GM19397 (cell line): ENCODE results near the gene KDM5B.

Experiments
- ATAC-seq: cut with Tn5 transposase; IDR thresholded peaks from one replicate; pipeline ENCODE4 v1.9.1; 2021; ENCODE audit warnings: mild to moderate bottlenecking, moderate library complexity; ENCODE audit not compliant: unreplicated experiment

The KDM5B gene

DNA sequence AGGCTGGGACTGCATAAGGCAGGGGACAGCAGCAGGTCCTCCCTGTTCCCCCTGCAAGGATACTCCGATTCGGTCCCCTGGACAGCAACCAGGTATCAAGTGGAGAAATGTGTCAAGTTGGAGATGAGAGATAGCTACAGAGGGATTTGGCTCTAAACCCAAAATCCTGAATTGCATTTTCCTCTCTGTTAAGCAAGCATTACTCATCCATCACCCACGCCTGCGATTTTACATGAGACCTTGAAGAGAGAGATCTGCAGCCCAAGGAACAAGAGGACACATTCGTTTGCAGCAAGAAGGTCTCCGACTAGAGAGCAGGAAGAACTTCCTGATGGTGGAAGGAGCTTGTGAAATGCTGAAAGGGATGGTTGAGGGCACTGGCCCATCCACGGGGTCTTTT is 119.8 kb downstream of the KDM5B start:
- ATAC-seq, result no peak

DNA sequence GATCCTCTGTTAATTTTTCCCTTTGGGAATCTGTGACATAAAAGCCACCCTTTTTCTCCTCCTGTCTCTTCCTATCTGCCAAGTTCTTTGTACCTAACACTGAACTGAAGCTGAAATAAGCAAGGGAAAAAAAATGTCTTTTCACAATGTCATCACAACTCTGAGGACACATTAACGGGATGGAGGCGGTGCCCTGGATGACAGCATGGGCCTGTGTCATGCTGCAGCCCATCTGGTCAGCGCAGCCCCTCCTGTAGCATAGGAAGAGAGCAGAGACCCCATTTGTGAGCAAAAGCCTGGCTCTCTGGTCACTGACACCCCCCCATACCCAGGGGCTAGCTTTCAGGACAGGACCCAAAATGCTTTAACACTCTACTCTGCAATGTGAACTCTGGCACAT is 120.4 kb downstream of the KDM5B start:
- no peak for ATAC-seq

DNA sequence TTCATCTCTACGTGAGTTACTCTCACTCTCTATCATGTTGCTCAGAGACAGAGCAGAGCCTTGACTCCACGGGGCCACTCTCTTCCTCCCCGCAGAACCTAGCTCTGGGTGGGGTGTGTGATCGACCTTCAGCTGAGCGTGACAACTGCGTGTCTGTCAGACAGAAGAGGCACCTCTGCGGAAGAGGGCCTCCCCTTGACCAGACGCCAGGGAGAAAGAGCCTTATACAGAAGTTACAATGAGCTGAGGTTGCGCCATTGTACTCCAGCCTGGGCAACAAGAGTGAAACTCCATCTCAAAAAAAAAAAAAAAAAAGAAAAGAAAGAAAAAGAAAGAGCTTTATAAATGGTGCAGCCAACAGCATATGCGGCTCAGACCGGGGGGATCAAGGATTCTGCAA is 120.9 kb downstream of the KDM5B start:
- no peak for ATAC-seq

DNA sequence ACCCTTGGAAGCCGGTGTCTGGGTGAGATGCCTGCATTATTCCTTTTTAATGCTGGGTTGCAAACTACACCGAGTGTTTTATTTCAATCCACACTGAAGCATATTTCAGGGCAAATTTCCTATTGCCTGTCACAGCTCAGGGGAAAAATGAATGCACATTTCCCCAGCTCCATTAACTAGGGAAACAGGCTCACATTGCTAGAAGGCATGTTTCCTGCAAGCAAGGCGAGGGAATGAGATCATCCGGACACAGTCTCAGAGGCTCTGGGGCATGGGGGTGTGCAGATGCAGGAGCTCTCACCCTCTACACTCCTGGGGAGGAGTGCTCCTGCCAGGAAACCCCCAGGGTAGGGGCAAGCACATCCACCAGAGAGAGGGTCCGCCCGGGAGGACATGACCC is 122.6 kb downstream of the KDM5B start:
- ATAC-seq, result no peak

DNA sequence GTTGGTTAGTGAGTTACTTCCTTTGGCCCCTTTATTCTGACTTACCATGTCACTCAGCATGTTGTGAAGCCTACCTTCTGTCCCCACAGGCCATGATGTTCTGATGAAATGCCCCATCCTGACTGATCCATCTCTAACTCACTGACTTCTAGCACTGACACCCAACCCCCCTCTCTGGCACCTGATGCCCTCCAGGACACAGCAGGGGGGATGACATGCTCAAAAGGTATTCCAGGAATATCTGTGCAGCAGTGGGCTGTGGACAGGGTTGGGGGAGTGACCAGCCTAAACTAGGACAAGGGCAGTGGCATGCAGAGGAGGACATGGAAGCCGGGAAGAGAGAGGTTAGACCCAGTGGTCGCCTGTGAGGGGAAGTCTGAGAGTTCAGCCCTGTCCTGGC is 123.5 kb downstream of the KDM5B start:
- ATAC-seq, result no peak

DNA sequence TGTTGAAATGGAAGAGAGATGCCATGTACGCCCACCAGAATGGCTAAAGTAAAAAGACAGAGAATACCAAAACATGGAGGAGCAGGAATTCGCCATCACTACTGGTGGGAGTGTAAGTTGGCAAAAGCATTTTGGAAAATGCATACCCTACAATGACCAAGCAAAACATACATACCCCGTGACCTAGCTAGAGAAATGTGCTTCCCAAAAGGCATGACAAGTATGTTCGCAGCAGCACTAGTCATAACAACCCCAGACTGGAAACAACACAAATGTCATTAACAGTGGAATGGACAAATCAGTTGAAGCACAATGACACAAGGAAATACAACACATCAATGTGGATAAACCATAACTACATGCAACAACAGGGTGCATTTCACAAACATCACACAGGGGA is 125.2 kb downstream of the KDM5B start:
- ATAC-seq, result no peak

DNA sequence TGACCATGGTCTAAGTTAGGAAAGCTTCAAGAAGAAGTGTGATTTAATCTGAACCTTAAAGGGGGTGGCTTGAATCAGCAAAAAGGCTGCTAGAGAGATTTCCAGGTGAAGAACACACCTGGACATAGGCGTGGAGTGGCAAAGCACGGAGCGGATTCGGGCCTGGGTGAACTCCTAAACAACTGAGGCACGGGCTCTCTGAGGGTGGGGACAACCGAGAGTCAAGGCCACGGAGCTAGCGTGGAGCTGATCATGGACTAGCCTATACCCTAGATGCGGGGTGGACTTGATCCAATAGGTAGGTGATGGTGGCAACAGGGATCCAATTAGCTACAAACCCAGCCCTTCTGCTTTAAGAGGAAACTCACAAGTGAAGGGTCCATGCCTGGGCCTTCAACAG is 125.7 kb downstream of the KDM5B start:
- no peak for ATAC-seq

DNA sequence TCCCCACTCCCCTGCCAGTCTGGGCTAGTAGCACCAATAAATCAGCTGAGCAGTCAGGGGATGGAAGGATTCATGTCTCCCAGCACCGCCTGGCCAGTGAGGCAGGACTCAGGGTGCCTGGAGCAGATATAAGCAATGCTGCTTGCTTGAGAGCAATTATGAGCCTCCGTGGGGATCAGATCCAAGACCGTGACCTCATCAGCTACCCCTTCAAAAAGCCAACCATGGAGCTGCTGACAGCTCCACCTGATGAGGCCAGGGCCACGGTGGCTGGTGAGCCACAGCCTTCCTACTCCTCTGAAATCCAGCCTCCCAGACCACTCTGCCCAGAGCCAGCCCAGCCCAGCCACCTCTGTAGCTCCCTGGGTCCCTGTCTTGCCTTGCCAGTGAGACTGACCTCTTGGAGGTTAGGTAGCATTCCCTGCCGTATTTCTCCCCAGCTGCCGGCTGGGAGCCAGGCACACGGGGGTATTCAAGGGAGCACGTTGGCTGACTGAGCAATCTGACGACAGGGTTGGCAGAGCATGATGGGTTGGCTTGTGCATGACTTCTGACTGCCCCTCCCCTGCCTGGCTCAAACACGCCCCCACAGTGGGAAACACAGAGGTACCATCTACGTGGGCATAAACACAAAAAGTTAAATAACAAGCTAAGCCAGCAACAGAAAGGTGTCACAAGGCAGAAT is 126.3 kb downstream of the KDM5B start:
- ATAC-seq, result no peak

DNA sequence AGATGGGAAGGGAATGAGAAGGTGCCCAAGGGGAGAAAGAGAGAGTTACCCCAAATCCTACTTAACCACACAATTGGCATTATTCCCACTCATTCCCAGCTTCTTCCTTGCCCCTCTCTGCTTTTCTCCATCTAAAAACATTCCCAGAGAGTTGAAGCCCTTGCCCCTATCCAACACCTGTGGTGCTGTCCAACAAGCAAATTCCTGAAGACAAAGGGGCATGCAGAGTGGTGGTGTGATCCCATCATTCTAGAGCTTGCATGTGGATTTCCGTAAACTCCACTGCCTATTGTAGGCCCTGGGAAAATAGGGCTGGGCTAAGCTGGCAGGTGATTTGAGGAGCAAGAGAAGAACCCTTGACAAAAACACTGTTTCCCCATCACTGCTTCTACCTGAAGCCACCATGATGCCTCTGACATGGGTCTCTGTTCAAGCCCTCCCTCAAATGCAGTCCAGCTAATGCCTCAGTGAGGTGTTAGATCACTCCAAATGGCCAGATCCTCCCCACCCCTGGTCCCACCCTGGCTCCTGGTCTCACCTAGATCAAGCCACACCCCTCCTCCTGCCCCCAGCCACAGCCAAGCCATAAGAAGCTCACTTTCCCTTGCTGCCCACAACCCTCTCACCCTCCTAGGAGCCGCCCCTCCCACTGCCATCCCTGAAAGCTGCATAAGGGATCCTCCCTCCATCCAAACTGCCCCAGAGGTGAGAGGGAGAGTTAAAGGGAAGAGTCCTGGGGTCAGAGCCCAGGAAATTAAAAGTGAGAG is 127.5 kb downstream of the KDM5B start:
- no peak for ATAC-seq

DNA sequence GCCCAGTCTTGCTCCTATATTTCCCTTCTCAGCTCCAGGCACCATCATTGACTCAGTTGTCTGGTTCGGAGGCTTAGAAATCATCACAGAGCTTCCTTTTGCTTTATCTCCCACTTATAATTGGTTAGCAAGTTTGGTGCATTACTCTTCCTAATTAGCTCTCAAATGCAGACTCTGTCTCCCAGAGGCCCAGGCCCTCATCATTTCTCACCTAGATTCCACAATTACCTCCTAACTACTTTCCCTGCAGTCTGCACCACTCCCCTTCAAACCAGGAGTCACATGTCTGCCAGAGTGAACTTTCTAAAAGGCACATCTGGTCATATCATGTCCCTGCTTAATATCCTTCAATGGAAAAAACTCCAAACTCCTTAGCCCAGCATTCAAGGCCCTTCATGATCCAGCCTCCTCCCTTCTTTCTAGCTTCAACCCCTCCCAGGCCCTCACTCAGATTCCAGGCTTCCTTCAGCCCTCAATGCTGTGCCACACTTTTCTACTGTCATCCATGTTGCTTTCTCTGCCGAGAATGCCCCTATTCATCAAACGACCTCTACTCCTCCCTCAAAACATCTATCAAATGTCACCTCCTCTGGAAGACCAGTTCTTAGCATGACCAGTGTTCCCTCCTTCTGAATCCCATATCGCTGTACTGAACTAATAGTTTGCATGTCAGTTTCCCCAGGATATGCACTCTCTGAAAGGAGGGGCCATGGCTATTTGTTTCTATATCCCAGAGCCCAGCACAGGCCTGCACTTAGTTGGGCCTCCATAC is 128.6 kb downstream of the KDM5B start:
- ATAC-seq, result no peak

DNA sequence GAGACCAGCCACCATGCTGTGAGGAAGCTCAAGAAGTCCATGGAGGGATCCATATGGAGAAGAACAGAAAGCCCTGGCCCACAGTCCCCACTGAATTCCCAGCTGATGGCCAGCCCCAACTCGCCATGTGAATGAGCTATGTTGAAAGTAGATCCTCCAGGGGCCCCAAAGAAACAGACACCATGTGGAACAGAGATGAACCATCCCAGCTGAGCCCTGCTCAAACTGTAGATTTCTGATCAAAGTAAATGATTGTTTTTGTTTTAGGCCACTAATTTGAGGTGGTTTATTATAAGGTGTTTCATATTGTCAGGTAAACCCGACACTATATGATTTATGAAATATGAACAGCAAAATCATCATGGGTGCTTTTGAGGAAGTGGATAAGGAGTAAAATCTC is 130.8 kb downstream of the KDM5B start:
- no peak for ATAC-seq
